Mesenchymal stem cell (in vitro differentiated cells and primary cell): Measurements from ENCODE around the gene HRH1.

Source experiments
- DNase-seq: peaks from one replicate; pipeline ENCODE4 v3.0.0-alpha.2; 2013
- H2AFZ ChIP-seq: one replicate; pipeline ENCODE4 v1.6.1; 2013; ENCODE audit warnings: low read depth, mild to moderate bottlenecking, control low read depth, inconsistent platforms, low read length, moderate library complexity
- H2AK5ac ChIP-seq: 2 replicates; pipeline ENCODE4 v1.6.1; 2013; ENCODE audit warnings: low read length, moderate library complexity, mild to moderate bottlenecking, inconsistent platforms; ENCODE audit not compliant: severe bottlenecking
- H2BK120ac ChIP-seq: one replicate; pipeline ENCODE4 v1.6.1; 2013; ENCODE audit warnings: low read depth, mild to moderate bottlenecking, inconsistent platforms, low read length, moderate library complexity
- H2BK12ac ChIP-seq, 2 experiments: one replicate each; pipeline ENCODE4 v1.6.1; 2013; ENCODE audit warnings: inconsistent platforms in 2 of 2, low read length in 2 of 2, mild to moderate bottlenecking in 2 of 2, moderate library complexity in 2 of 2, control low read depth in 1 of 2
- H2BK15ac ChIP-seq: one replicate; pipeline ENCODE4 v1.6.1; 2013; ENCODE audit warnings: mild to moderate bottlenecking, low read depth, inconsistent platforms; ENCODE audit not compliant: poor library complexity, severe bottlenecking
- H2BK5ac ChIP-seq: 2 replicates; pipeline ENCODE4 v1.6.1; 2013; ENCODE audit warnings: low read depth, mild to moderate bottlenecking, low read length, control low read depth, inconsistent platforms; ENCODE audit not compliant: poor library complexity, severe bottlenecking
- H3K14ac ChIP-seq, 2 experiments: one replicate each; pipeline ENCODE4 v1.6.1; 2013; ENCODE audit warnings: inconsistent platforms in 2 of 2, low read length in 2 of 2, control low read depth in 1 of 2, mild to moderate bottlenecking in 1 of 2, moderate library complexity in 1 of 2
- H3K18ac ChIP-seq, 2 experiments: one replicate each; pipeline ENCODE4 v1.6.1; 2013; ENCODE audit warnings: inconsistent platforms in 2 of 2, low read length in 2 of 2, control low read depth in 1 of 2, low read depth in 1 of 2, mild to moderate bottlenecking in 1 of 2
- H3K23ac ChIP-seq, 2 experiments: one replicate each; pipeline ENCODE4 v1.6.1; 2013; ENCODE audit warnings: inconsistent platforms in 2 of 2, low read length in 2 of 2, mild to moderate bottlenecking in 2 of 2, moderate library complexity in 2 of 2, control low read depth in 1 of 2
- H3K27ac ChIP-seq: 2 replicates; pipeline ENCODE4 v1.5.1; 2013; ENCODE audit warnings: mild to moderate bottlenecking, moderate library complexity, low read length, control low read depth, inconsistent platforms; ENCODE audit not compliant: poor library complexity, severe bottlenecking
- H3K27me3 ChIP-seq, 2 experiments: 2 replicates each; pipeline versions ENCODE4 v1.6.1 to v1.7.0; 2013; ENCODE audit warnings: low read length in 2 of 2, mild to moderate bottlenecking in 2 of 2, moderate library complexity in 2 of 2, control low read depth in 1 of 2, inconsistent platforms in 1 of 2; ENCODE audit not compliant: control insufficient read depth in 1 of 2, insufficient read depth in 1 of 2
- H3K36me3 ChIP-seq, 2 experiments: 2 replicates each; pipeline versions ENCODE4 v1.6.1 to v1.7.0; 2013; ENCODE audit warnings: low read length in 2 of 2, control low read depth in 1 of 2, inconsistent platforms in 1 of 2, low read depth in 1 of 2, mild to moderate bottlenecking in 1 of 2; ENCODE audit not compliant: insufficient read depth in 2 of 2, control insufficient read depth in 1 of 2
- H3K4ac ChIP-seq, 2 experiments: one replicate each; pipeline ENCODE4 v1.6.1; 2013; ENCODE audit warnings: inconsistent platforms in 2 of 2, low read length in 2 of 2, mild to moderate bottlenecking in 2 of 2, moderate library complexity in 2 of 2, control low read depth in 1 of 2, low read depth in 1 of 2
- H3K4me1 ChIP-seq: 2 replicates; pipeline ENCODE4 v1.6.1; 2013; ENCODE audit warnings: low read depth, low read length, control low read depth; ENCODE audit not compliant: control insufficient read depth, insufficient read depth
- H3K4me2 ChIP-seq: 2 replicates; pipeline ENCODE4 v1.6.1; 2013; ENCODE audit warnings: low read length, mild to moderate bottlenecking, inconsistent platforms; ENCODE audit not compliant: poor library complexity, severe bottlenecking
- H3K4me3 ChIP-seq, 2 experiments: 2 replicates each; pipeline versions ENCODE4 v1.5.1 to v1.7.0; 2013; ENCODE audit warnings: low read length in 2 of 2, mild to moderate bottlenecking in 2 of 2, control low read depth in 1 of 2, low read depth in 1 of 2; ENCODE audit not compliant: insufficient read depth in 1 of 2
- H3K79me1 ChIP-seq: replicated peaks from 2 replicates; pipeline ENCODE4 v1.6.1; 2013; ENCODE audit warnings: mild to moderate bottlenecking, control low read depth, low read length, inconsistent platforms; ENCODE audit not compliant: poor library complexity, severe bottlenecking
- H3K9ac ChIP-seq: 2 replicates; pipeline ENCODE4 v1.7.0; 2013; ENCODE audit warnings: mild to moderate bottlenecking, low read length, moderate library complexity
- H3K9me3 ChIP-seq: 2 replicates; pipeline ENCODE4 v1.7.0; 2013; ENCODE audit warnings: mild to moderate bottlenecking, low read length; ENCODE audit not compliant: control insufficient read depth
- H4K8ac ChIP-seq: one replicate; pipeline ENCODE4 v1.6.1; 2013; ENCODE audit warnings: inconsistent platforms, mild to moderate bottlenecking, low read length, moderate library complexity
- H4K91ac ChIP-seq: one replicate; pipeline ENCODE4 v1.6.1; 2013; ENCODE audit warnings: mild to moderate bottlenecking, low read length, inconsistent platforms
- WGBS: methylation state at CpG from one replicate; pipeline ENCODE4 v1.1.7; 2013; ENCODE audit warnings: mixed read lengths; 5-methylcytosine and 5-hydroxymethylcytosine counted together

Gene HRH1

GRCh38 chr3:11161666-11162065 lies 7.4 kb downstream of the HRH1 start:
- H3K4me1 ChIP-seq, result peaks cover 2% of the 10 kb centered on the region
- no peak overlapping the region for H3K4me2 ChIP-seq
- H3K79me1 ChIP-seq, result peaks cover 17% of the 10 kb centered on the region
- DNase-seq, result no peak
- H3K4ac ChIP-seq, result no peak overlapping the region
- no peaks in the 10 kb centered on the region for H3K9me3 ChIP-seq
- H2BK120ac ChIP-seq, result no peak overlapping the region
- no peak overlapping the region for H4K8ac ChIP-seq
- no peak overlapping the region for H2AK5ac ChIP-seq
- H3K9ac ChIP-seq, result no peak overlapping the region
- H3K27me3 ChIP-seq, result no peaks in the 10 kb centered on the region
- H2BK12ac ChIP-seq, result no peak overlapping the region
- no peak overlapping the region for H3K18ac ChIP-seq
- no peak overlapping the region for H3K27ac ChIP-seq
- H3K14ac ChIP-seq, result no peak overlapping the region
- no peak overlapping the region for H3K23ac ChIP-seq
- H4K91ac ChIP-seq, result no peak overlapping the region
- no peak overlapping the region for H2BK15ac ChIP-seq
- H3K4me3 ChIP-seq, result no peak overlapping the region
- H3K36me3 ChIP-seq, result peaks cover 9 to 35% of the 10 kb centered on the region in 2 experiments
- WGBS, result 71% methylated on average over 7 of the region's 7 CpGs
- H2AFZ ChIP-seq, result no peak overlapping the region
- no peak overlapping the region for H2BK5ac ChIP-seq

DNA sequence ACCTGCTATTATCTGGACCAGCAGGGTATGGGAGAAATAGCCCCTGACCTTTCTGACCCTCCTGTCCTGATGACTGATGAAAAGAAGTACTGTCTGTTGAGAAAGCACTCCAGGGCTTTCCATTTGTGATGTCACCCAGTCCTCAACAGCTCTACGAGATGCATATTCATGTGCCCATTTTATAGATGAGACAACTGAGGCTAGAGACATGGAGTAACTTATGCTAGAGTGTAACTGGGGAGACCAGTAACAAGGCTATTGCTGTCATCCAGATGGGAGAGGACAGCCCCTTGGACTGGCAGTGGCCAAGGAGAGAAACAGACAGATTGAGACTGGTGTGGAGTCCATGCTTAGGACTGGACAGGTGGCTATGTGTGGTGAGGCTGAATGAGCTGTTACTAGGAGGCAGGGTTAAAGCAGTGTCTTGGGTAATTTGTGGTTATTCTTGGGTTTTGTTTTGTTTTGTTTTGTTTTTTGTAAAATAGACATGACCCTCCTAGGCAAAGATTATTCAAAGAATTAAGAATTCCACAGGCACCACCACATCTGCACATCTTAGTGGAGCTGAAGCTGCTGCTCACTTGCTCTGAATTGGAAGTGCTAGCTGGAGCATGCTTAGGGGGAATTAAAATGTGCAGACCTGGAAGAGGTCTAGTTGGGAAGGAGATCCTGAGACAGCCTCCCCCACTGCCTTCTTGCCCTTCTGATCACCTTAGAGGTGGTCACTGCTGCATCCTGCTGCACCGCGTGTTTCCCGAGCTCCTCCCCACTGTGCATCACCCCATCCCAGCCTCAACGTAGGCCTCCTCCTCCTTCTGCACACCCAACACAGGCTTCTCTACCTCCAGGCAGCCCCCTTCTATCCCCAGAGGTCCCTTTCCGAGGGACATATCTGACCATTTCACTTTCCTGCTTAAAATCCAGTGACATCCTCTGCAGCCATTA lies 8.4 kb downstream of the HRH1 start:
- Histone ChIP-seq H3K4ac (no peak overlapping the region), H3K4me1 (peaks cover 2% of the 10 kb centered on the region), H3K14ac (no peak overlapping the region), H3K18ac (no peak overlapping the region), H3K27me3 (no peaks in the 10 kb centered on the region), H3K36me3 (peaks cover 11 to 38% of the 10 kb centered on the region in 2 experiments), H3K9me3 (no peaks in the 10 kb centered on the region), H2AFZ (no peak overlapping the region), H3K79me1 (peaks cover 21% of the 10 kb centered on the region), H3K4me3 (no peak overlapping the region), H2BK12ac (no peak overlapping the region), H2BK5ac (no peak overlapping the region), H3K23ac (no peak overlapping the region), H2BK15ac (no peak overlapping the region), H4K91ac (no peak overlapping the region), H4K8ac (no peak overlapping the region), H3K4me2 (no peak overlapping the region), H2BK120ac (no peak overlapping the region), H2AK5ac (no peak overlapping the region), H3K9ac (no peak overlapping the region), H3K27ac (no peak overlapping the region)
- WGBS, result 75% methylated on average over 6 of the region's 6 CpGs
- DNase-seq, result no peak

- Histone ChIP-seq H3K9me3 (no peaks in the 10 kb centered on the region), H3K9ac (no peak overlapping the region), H3K27ac (no peak overlapping the region), H3K79me1 (peaks cover 31% of the 10 kb centered on the region), H2BK15ac (no peak overlapping the region), H4K91ac (no peak overlapping the region), H3K4me2 (no peak overlapping the region), H3K23ac (no peak overlapping the region), H3K27me3 (no peaks in the 10 kb centered on the region), H4K8ac (no peak overlapping the region), H2BK12ac (no peak overlapping the region), H2BK5ac (no peak overlapping the region), H2BK120ac (no peak overlapping the region), H3K18ac (no peak overlapping the region), H3K4ac (no peak overlapping the region), H3K36me3 (peaks cover 19 to 45% of the 10 kb centered on the region in 2 experiments), H3K4me1 (peaks cover 8% of the 10 kb centered on the region), H2AFZ (no peak overlapping the region), H2AK5ac (no peak overlapping the region), H3K14ac (no peak overlapping the region), H3K4me3 (no peak overlapping the region)
- WGBS, result 82% methylated on average over 5 of the region's 5 CpGs
- no peak for DNase-seq
Measured at GRCh38 chr3:11164607-11165006, 10.3 kb downstream of the HRH1 start.

DNA sequence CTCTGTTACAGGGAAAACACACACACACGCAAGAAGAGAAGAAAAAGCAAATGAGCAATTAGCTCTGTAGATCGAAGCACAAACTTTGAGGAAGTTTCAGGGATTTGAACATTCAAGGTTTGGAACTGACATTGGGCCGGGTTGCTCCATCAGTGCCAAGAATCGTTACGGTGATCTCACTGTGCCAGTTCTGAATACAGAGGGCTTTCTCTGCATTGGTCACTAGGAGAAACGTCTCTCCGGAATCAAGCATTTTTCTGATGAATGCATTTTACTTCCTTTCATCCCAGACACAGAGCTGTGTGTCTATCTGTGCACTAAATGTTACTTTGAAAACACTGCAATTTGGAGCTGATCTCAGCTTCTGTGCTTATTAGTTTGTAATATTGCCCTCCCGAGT lies 11.2 kb downstream of the HRH1 start:
- Histone ChIP-seq H2AK5ac (no peak overlapping the region), H3K18ac (no peak overlapping the region), H3K4me2 (no peak overlapping the region), H3K14ac (no peak overlapping the region), H4K8ac (no peak overlapping the region), H2BK15ac (no peak overlapping the region), H3K4me1 (peaks cover 14% of the 10 kb centered on the region), H3K4me3 (no peak overlapping the region), H2BK5ac (no peak overlapping the region), H3K23ac (no peak overlapping the region), H3K4ac (no peak overlapping the region), H3K9ac (no peak overlapping the region), H3K36me3 (peaks cover 19 to 47% of the 10 kb centered on the region in 2 experiments), H3K79me1 (peaks cover 35% of the 10 kb centered on the region), H2BK12ac (no peak overlapping the region), H2AFZ (no peak overlapping the region), H2BK120ac (no peak overlapping the region), H4K91ac (no peak overlapping the region), H3K27ac (no peak overlapping the region), H3K27me3 (no peaks in the 10 kb centered on the region), H3K9me3 (no peaks in the 10 kb centered on the region)
- no peak for DNase-seq
- 91% methylated on average over 8 of the region's 8 CpGs for WGBS
